Liver (tissue), 9 donors: ENCODE data around the gene ANTXR1. TPM values are rescaled to one million over a fixed set of nuclear protein-coding genes. Genes with fewer than 3 reads are reported as not detected.
"Not testable (repeated sequence)": the region's sequence is repeated elsewhere in the genome, so short reads cannot be mapped to it uniquely, and the experiment has no call there.

Experiments
- DNase-seq: peaks from one replicate; pipeline ENCODE4 v3.0.0-alpha.2; 2017; ENCODE audit warnings: low spot score
- H3K27ac ChIP-seq, 2 donors: one replicate each; pipeline ENCODE4 v1.7.0; 2013; ENCODE audit warnings: inconsistent platforms in 2 of 2, low read length in 2 of 2, control low read depth in 1 of 2, low read depth in 1 of 2, mild to moderate bottlenecking in 1 of 2
- H3K27me3 ChIP-seq, 4 donors: one replicate each; pipeline versions ENCODE4 v1.6.1 to v1.7.0; 2013; ENCODE audit warnings: low read length in 3 of 4, inconsistent platforms in 1 of 4, mild to moderate bottlenecking in 1 of 4, moderate library complexity in 1 of 4; ENCODE audit not compliant: control insufficient read depth in 4 of 4, insufficient read depth in 4 of 4
- H3K36me3 ChIP-seq, 4 donors: one replicate each; pipeline versions ENCODE4 v1.6.1 to v1.7.0; 2013; ENCODE audit warnings: low read length in 3 of 4, mild to moderate bottlenecking in 3 of 4, low read depth in 1 of 4, moderate library complexity in 1 of 4; ENCODE audit not compliant: control insufficient read depth in 4 of 4, insufficient read depth in 3 of 4
- H3K4me1 ChIP-seq, 4 donors: one replicate each; pipeline versions ENCODE4 v1.6.1 to v1.7.0; 2013; ENCODE audit warnings: low read length in 3 of 4, mild to moderate bottlenecking in 3 of 4, moderate library complexity in 1 of 4; ENCODE audit not compliant: control insufficient read depth in 4 of 4, insufficient read depth in 4 of 4
- H3K4me3 ChIP-seq, 3 donors: one replicate each; pipeline versions ENCODE4 v1.6.1 to v1.7.0; 2013; ENCODE audit warnings: low read length in 3 of 3, control low read depth in 1 of 3, low read depth in 1 of 3, mild to moderate bottlenecking in 1 of 3
- H3K9ac ChIP-seq, 2 donors: one replicate each; pipeline ENCODE4 v1.7.0; 2013; ENCODE audit warnings: low read length in 2 of 2, mild to moderate bottlenecking in 2 of 2, moderate library complexity in 2 of 2, control low read depth in 1 of 2, low read depth in 1 of 2
- H3K9me3 ChIP-seq, 4 donors: one replicate each; pipeline versions ENCODE4 v1.6.1 to v1.7.0; 2013; ENCODE audit warnings: low read length in 3 of 4; ENCODE audit not compliant: control insufficient read depth in 4 of 4
- CTCF ChIP-seq: fragments of 150-350 bp; IDR thresholded peaks from 2 replicates; pipeline ENCODE4 v1.5.1; 2017; ENCODE audit warnings: improper control_type of control experiment, low read depth, low read length; ENCODE audit not compliant: missing input control
- EGR1 ChIP-seq, 2 donors: IDR thresholded peaks; 2 replicates each; pipeline ENCODE4 v1.6.1; 2016 to 2018; ENCODE audit warnings: antibody characterized with exemption in 2 of 2, low read depth in 2 of 2
- FOXA1 ChIP-seq: IDR thresholded peaks from 2 replicates; pipeline ENCODE4 v1.6.1; 2016; ENCODE audit warnings: antibody characterized with exemption
- FOXA2 ChIP-seq: IDR thresholded peaks from 2 replicates; pipeline ENCODE4 v1.6.1; 2016; ENCODE audit warnings: antibody characterized with exemption
- GABPA ChIP-seq, 2 donors: IDR thresholded peaks in 1 of 2; conservative IDR thresholded peaks in 1 of 2; 2 replicates each; pipeline ENCODE4 v1.6.1; 2016; ENCODE audit warnings: antibody characterized with exemption in 2 of 2, mild to moderate bottlenecking in 1 of 2, moderate library complexity in 1 of 2
- HNF4A ChIP-seq, 2 donors: conservative IDR thresholded peaks; 2 replicates each; pipeline ENCODE4 v1.6.1; 2016; ENCODE audit warnings: antibody characterized with exemption in 2 of 2, mild to moderate bottlenecking in 2 of 2
- HNF4G ChIP-seq: IDR thresholded peaks from 2 replicates; pipeline ENCODE4 v1.6.1; 2016; ENCODE audit warnings: antibody characterized with exemption
- JUND ChIP-seq, 2 donors: IDR thresholded peaks; 2 replicates each; pipeline ENCODE4 v1.6.1; 2016; ENCODE audit warnings: antibody characterized with exemption in 2 of 2
- NR2F2 ChIP-seq: IDR thresholded peaks from 2 replicates; pipeline ENCODE4 v1.6.1; 2016; ENCODE audit warnings: antibody characterized with exemption
- RAD21 ChIP-seq, 2 donors: IDR thresholded peaks; 2 replicates each; pipeline ENCODE4 v1.6.1; 2016; ENCODE audit warnings: antibody characterized with exemption in 2 of 2, mild to moderate bottlenecking in 2 of 2
- RXRA ChIP-seq, 2 donors: IDR thresholded peaks; 2 replicates each; pipeline ENCODE4 v1.6.1; 2017 to 2018; ENCODE audit warnings: antibody characterized with exemption in 2 of 2, mild to moderate bottlenecking in 1 of 2
- SP1 ChIP-seq: IDR thresholded peaks from 2 replicates; pipeline ENCODE4 v1.6.1; 2018; ENCODE audit warnings: antibody characterized with exemption, mild to moderate bottlenecking
- TAF1 ChIP-seq: conservative IDR thresholded peaks from 2 replicates; pipeline ENCODE4 v1.6.1; 2016; ENCODE audit warnings: antibody characterized with exemption, mild to moderate bottlenecking
- YY1 ChIP-seq: IDR thresholded peaks from 2 replicates; pipeline ENCODE4 v1.6.1; 2016; ENCODE audit warnings: antibody characterized with exemption, mild to moderate bottlenecking
- ZBTB33 ChIP-seq: IDR thresholded peaks from 2 replicates; pipeline ENCODE4 v1.6.1; 2016; ENCODE audit warnings: antibody characterized with exemption
- WGBS: extraction: QIAGEN DNeasy Blood & Tissue Kit; methylation state at CpG from one replicate; pipeline ENCODE4 v1.1.7; 2013; 5-methylcytosine and 5-hydroxymethylcytosine counted together
- polyA plus RNA-seq, 2 donors: library from polyadenylated mRNA; stranded (reverse) in 1 of 2; unstranded in 1 of 2; fragments of 200-250 nt in 1 of 2; fragments of >200 nt in 1 of 2; fragmentation: Nextera tagmentation in 1 of 2; extraction: Ambion mirVana in 1 of 2; gene quantifications; one replicate each; pipeline versions ENCODE4 v1.2.1 to v1.2.3, GENCODE V29; 2013 to 2015
- total RNA-seq, 2 donors: library from RNA; depleted of rRNA; stranded (reverse); fragments of >200 nt; gene quantifications; one replicate each; pipeline ENCODE4 v1.2.3, GENCODE V29; 2014
- TF ChIP-seq, protein P1 (sequence below): IDR thresholded peaks from 2 replicates; pipeline ENCODE4 v1.6.1; 2016; ENCODE audit warnings: antibody characterized with exemption
- TF ChIP-seq, protein P2 (sequence below): IDR thresholded peaks from 2 replicates; pipeline ENCODE4 v1.6.1; 2016; ENCODE audit warnings: antibody characterized with exemption, mild to moderate bottlenecking
- donor health status: healthy.
- donor health status: healthy.
- donor health status: healthy.
- donor health status: healthy.
- donor health status: healthy.

Gene ANTXR1
- total and polyA plus RNA-seq, 4 donors: 0.60 to 3.6 (median 1.8) TPM

GRCh38 chr2:69171897-69172525 is 159.0 kb downstream of the ANTXR1 start:
- Histone ChIP-seq H3K27ac (no peak overlapping the region), H3K9me3 (no peaks in the 10 kb centered on the region), H3K36me3 (no peaks in the 10 kb centered on the region), H3K27me3 (peaks cover 0 to 3% (median 0%) of the 10 kb centered on the region in 4 donors), H3K4me3 (no peak overlapping the region), H3K9ac (no peak overlapping the region), H3K4me1 (peaks cover 0 to under 1% (median 0%) of the 10 kb centered on the region in 4 donors)
- no peak for TF ChIP-seq SP1
- 89% methylated on average over 7 of the region's 7 CpGs for WGBS
- DNase-seq: no peak

DNA sequence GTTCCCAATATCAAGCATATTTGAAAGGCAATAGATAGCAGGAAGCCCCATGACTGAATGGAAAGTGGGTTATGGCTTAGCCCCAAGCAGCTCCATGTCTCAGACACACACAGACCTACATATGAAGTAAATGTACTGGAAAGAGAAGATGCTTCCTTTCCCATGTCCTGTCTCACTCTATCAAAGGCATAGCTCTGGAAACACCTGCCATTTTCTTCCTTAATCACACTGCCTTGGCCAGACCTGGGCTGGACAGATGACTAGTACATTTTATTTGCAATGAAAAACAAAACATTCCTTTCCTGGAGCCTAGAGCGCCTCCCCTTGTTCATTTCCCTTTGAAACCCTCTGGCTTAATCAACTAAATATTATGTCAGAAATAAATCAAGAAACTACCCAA is 160.7 kb downstream of the ANTXR1 start:
- no peak for DNase-seq
- TF ChIP-seq EGR1 (IDR thresholded peaks at IDR 0.05; ENCODE audit: low read depth in 2 of 2) (no peak), HNF4A (conservative IDR thresholded peaks at IDR 0.05) (no peak), RAD21 (IDR thresholded peaks at IDR 0.05) (no peak), JUND (IDR thresholded peaks at IDR 0.05) (no peak), GABPA (IDR thresholded peaks at IDR 0.05 in 1 of 2, conservative IDR thresholded peaks at IDR 0.05 in 1 of 2) (no peak), NR2F2 (no peak), TAF1 (no peak), YY1 (no peak), CTCF (no peak), ZBTB33 (no peak), HNF4G (no peak), SP1 (no peak), FOXA1 (no peak), FOXA2 (no peak), RXRA (IDR thresholded peaks at IDR 0.05) (no peak)
- TF ChIP-seq, protein P1, sequence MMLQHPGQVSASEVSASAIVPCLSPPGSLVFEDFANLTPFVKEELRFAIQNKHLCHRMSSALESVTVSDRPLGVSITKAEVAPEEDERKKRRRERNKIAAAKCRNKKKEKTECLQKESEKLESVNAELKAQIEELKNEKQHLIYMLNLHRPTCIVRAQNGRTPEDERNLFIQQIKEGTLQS: no peak
- TF ChIP-seq, protein P2, sequence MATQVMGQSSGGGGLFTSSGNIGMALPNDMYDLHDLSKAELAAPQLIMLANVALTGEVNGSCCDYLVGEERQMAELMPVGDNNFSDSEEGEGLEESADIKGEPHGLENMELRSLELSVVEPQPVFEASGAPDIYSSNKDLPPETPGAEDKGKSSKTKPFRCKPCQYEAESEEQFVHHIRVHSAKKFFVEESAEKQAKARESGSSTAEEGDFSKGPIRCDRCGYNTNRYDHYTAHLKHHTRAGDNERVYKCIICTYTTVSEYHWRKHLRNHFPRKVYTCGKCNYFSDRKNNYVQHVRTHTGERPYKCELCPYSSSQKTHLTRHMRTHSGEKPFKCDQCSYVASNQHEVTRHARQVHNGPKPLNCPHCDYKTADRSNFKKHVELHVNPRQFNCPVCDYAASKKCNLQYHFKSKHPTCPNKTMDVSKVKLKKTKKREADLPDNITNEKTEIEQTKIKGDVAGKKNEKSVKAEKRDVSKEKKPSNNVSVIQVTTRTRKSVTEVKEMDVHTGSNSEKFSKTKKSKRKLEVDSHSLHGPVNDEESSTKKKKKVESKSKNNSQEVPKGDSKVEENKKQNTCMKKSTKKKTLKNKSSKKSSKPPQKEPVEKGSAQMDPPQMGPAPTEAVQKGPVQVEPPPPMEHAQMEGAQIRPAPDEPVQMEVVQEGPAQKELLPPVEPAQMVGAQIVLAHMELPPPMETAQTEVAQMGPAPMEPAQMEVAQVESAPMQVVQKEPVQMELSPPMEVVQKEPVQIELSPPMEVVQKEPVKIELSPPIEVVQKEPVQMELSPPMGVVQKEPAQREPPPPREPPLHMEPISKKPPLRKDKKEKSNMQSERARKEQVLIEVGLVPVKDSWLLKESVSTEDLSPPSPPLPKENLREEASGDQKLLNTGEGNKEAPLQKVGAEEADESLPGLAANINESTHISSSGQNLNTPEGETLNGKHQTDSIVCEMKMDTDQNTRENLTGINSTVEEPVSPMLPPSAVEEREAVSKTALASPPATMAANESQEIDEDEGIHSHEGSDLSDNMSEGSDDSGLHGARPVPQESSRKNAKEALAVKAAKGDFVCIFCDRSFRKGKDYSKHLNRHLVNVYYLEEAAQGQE: no peak
- H3K36me3 ChIP-seq: no peaks in the 10 kb centered on the region
- no peak overlapping the region for H3K27ac ChIP-seq
- WGBS: 100% methylated on average over 1 of the region's 1 CpG
- peaks cover 0 to 5% (median 4%) of the 10 kb centered on the region in 4 donors for H3K4me1 ChIP-seq
- no peak overlapping the region for H3K4me3 ChIP-seq
- no peaks in the 10 kb centered on the region for H3K9me3 ChIP-seq
- H3K27me3 ChIP-seq: peaks cover 0 to 3% (median 0%) of the 10 kb centered on the region in 4 donors
- H3K9ac ChIP-seq: no peak overlapping the region

DNA sequence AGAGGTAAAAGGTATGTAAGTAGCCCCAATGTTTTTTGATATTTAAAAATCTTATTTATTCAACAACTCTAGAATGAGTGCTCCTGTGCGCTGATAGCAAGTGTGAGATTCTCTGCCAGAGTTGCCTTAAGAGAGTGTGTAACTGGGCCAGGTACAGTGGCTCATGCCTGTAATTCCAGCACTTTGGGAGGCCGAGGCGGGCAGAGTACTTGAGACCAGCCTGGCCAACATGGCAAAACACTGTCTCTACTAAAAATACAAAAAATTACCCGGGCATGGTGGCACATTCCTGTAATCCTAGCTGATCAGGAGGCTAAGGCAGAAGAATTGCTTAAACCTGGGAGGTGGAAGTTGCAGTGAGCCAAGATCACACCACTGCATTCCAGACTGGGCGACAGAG is 161.2 kb downstream of the ANTXR1 start:
- not testable (repeated sequence) for H3K4me3 ChIP-seq, H3K36me3 ChIP-seq, H3K9me3 ChIP-seq, H3K27ac ChIP-seq, H3K4me1 ChIP-seq, H3K9ac ChIP-seq, DNase-seq, H3K27me3 ChIP-seq
- WGBS: 96% methylated on average over 5 of the region's 5 CpGs
